ENCODE data around the gene C20orf204. TPM values are rescaled to one million over a fixed set of nuclear protein-coding genes. Genes with fewer than 3 reads are reported as not detected.

The C20orf204 gene
- total and polyA plus RNA-seq, 9 of the 15 experiments (the other 6 are each of a cell fraction or from before 2014, with no cell fraction given) = 0.11 to 1.1 (median 0.36) TPM; not detected in 2

DNA sequence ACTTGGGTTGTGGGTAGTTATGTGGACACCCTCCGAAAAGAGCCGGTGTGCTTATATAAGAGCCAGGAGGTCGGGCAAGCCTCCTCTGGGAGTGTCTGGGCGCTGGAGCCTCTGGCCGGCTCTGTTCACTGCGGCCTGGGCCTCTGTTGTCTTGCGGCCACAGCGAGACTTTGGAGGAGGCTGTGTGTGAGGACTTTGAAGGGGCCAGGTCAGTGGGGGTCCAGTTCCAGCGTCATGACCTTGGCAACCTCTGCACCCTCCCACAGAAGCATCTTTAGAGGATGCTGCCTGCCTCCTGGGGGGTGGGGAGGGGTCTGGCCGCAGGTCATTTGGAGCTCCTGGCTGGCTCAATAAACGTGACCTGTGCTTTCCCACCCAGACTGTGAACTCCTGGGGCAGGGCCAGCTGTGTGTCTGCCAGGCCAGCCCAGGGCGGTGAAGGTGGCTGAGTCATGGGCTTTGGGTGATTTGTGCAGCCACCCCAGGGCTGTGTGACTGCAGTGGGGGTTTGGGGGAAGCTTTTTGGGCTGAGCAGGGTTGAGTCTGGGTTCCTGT lies 28.2 kb downstream of the C20orf204 start:
- no peaks in the 10 kb centered on the region for H3K27me3 ChIP-seq (ENCODE audit: control insufficient read depth in 2 of 2, insufficient read depth in 2 of 2, low read length in 2 of 2)
- CTCF ChIA-PET (ENCODE audit: low intra/inter-chr PET ratio) = no interaction called here
- intact Hi-C loops (cut with micrococcal nuclease) = no loop called here
- DNase-seq (ENCODE audit: extremely low read depth in 1 of 4, low spot score in 3 of 4) = no peak
- H2AFZ ChIP-seq (ENCODE audit: low read depth, low read length) = no peak overlapping the region
- peak overlapping the region; percentile 97; the same call in 1 of the 2 replicates for H3K4me3 ChIP-seq
- no peak overlapping the region for H3K27ac ChIP-seq (ENCODE audit: extremely low read depth, low read depth, low read length)
- H4K20me1 ChIP-seq (replicated peaks; ENCODE audit: control insufficient read depth, insufficient read depth, low read length) = no peaks in the 10 kb centered on the region
- H3K79me2 ChIP-seq (ENCODE audit: control insufficient read depth, insufficient read depth, low read length) = peaks cover 4% of the 10 kb centered on the region; the same call in 2 of the 3 replicates
- no peaks in the 10 kb centered on the region for H3K36me3 ChIP-seq (ENCODE audit: control insufficient read depth, insufficient read depth, low read length)
- H3K9me3 ChIP-seq (replicated peaks; ENCODE audit: control insufficient read depth, insufficient read depth, low read depth, low read length) = no peaks in the 10 kb centered on the region
- POLR2A ChIA-PET = interaction anchor here (0.8 to 1.4 kb wide), 2 partner anchors 9 to 10 kb away, joined by 3 to 4 read pairs; no protein-coding TSS in a partner anchor
- peaks cover 34 to 70% of the 10 kb centered on the region in 2 experiments for H3K4me1 ChIP-seq (replicated peaks in 1 of 2; ENCODE audit: control insufficient read depth in 2 of 2, insufficient read depth in 2 of 2, low read length in 2 of 2)
- no TSS peak for BruUV-seq (replicated peaks)
- no peak for FAIRE-seq
- H3K9ac ChIP-seq (ENCODE audit: insufficient read depth in 1 of 2, low read depth in 2 of 2, low read length in 2 of 2) = peak overlapping the region in 1 of 2 experiments; percentile 37; a peak in 1 of 4 replicates
- in situ Hi-C loops (cut with MboI) = no loop called here
- WGBS (ENCODE audit: insufficient coverage, low coverage, missing lambda C conversion rate) = 53% methylated on average over 11 of the region's 12 CpGs
- peaks cover 3% of the 10 kb centered on the region for H3K9me1 ChIP-seq (ENCODE audit: control insufficient read depth, insufficient read depth, low read length)
- no peak for ATAC-seq
- H3K4me2 ChIP-seq (ENCODE audit: insufficient read depth, low read length) = peak overlapping the region; percentile 80
- TF ChIP-seq, protein P1, sequence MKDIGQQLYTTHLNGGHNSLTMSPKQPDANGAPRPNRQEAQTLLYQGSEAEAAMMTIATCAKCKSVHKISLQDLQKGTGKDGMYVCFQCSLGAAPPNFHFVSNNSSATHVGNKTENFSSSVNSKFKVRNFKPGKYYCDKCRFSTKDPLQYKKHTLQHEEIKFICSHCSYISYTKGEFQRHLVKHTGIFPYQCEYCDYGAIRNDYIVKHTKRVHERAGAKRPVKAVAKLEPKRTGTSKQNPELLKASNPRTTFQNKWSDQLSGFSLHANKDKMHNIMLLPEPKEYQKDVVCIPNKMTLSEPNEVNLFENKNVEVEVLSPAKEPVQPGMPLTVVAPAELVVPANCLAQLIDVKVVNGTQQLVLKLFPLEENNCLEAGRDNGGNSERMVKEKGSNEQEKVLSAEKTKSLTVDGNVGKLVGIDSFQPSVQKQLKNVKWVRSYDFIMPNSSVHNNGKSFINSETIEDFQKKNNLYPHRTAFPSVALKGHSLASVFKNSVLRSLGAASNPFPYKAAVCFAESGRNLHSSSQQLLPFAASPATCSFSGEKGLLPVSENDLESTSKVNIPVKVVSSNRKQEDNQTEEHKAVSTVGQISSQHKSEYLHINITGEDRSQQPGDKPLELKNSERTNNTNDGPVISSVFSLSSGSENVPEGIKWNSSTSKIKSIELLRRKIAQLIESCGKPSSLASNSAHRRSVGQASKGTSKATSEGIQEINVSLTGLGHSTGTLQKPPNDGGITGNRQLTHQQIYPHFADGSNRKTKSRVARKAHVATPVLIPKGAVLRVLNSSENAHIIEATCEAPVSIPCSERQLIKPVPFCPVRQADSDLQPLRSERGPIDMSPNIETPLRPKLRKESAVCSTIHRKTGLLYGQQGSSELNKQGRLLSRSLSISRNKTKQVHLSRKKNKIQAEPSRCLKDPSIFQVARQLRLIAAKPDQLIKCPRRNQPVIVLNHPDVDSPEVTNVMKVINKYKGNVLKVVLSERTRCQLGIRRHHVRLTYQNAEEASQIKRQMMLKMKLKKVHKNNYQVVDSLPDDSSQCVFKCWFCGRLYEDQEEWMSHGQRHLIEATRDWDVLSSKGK (CRISPR knock-in tag; IDR thresholded peaks at IDR 0.05) = no peak
- TF ChIP-seq CSDE1 (IDR thresholded peaks at IDR 0.05) (no peak), NFIC (IDR thresholded peaks at IDR 0.05) (no peak), HMG20B (CRISPR knock-in tag; IDR thresholded peaks at IDR 0.05) (no peak), RUNX1 (IDR thresholded peaks at IDR 0.05; ENCODE audit: low read depth) (no peak), ATF7 (IDR thresholded peaks at IDR 0.05) (no peak), JUND (IDR thresholded peaks at IDR 0.05; ENCODE audit: borderline replicate concordance, low read depth, low read length) (no peak), JUND (tag; IDR thresholded peaks at IDR 0.05; ENCODE audit: borderline replicate concordance, low read depth, low read length) (no peak), ATF1 (CRISPR knock-in tag; IDR thresholded peaks at IDR 0.05) (no peak), ATF1 (tag; IDR thresholded peaks at IDR 0.05) (no peak), ZBTB7A (IDR thresholded peaks at IDR 0.05; ENCODE audit: borderline replicate concordance, control insufficient read depth, low read depth, low read length) (0 out of 2 replicates have a peak, but pooled peaks have one; percentile 11), POLR2G (IDR thresholded peaks at IDR 0.05; ENCODE audit: low read depth, low read length) (0 out of 2 replicates have a peak, but pooled peaks have one; percentile 25), NELFE (IDR thresholded peaks at IDR 0.05; ENCODE audit: insufficient read depth, insufficient read length) (no peak), HEY1 (CRISPR knock-in tag; IDR thresholded peaks at IDR 0.05; ENCODE audit: borderline replicate concordance) (no peak), ZNF197 (CRISPR knock-in tag; IDR thresholded peaks at IDR 0.05; ENCODE audit: low read depth) (no peak), NFATC3 (IDR thresholded peaks at IDR 0.05) (no peak), CCNT2 (IDR thresholded peaks at IDR 0.05; ENCODE audit: borderline replicate concordance, extremely low read depth, insufficient read length, low read depth, low read length) (no peak)
- TF ChIP-seq, protein P2, sequence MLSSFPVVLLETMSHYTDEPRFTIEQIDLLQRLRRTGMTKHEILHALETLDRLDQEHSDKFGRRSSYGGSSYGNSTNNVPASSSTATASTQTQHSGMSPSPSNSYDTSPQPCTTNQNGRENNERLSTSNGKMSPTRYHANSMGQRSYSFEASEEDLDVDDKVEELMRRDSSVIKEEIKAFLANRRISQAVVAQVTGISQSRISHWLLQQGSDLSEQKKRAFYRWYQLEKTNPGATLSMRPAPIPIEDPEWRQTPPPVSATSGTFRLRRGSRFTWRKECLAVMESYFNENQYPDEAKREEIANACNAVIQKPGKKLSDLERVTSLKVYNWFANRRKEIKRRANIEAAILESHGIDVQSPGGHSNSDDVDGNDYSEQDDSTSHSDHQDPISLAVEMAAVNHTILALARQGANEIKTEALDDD (IDR thresholded peaks at IDR 0.05) = no peak
- TF ChIP-seq, protein P3, sequence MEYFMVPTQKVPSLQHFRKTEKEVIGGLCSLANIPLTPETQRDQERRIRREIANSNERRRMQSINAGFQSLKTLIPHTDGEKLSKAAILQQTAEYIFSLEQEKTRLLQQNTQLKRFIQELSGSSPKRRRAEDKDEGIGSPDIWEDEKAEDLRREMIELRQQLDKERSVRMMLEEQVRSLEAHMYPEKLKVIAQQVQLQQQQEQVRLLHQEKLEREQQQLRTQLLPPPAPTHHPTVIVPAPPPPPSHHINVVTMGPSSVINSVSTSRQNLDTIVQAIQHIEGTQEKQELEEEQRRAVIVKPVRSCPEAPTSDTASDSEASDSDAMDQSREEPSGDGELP (CRISPR knock-in tag; IDR thresholded peaks at IDR 0.05; ENCODE audit: borderline replicate concordance) = peak; percentile 17; the same call in 1 of the 2 replicates
